Neuronal stem cell (in vitro differentiated cells): ENCODE results near the gene PDXDC1.
"Not testable (repeated sequence)": the region's sequence is repeated elsewhere in the genome, so short reads cannot be mapped to it uniquely, and the experiment has no call there.

Source experiments
- DNase-seq: peaks from one replicate; pipeline ENCODE4 v3.0.0-alpha.2; 2013; ENCODE audit warnings: low spot score
- H2AFZ ChIP-seq: one replicate; pipeline ENCODE4 v1.6.1; 2013; ENCODE audit warnings: mild to moderate bottlenecking, low read length, inconsistent platforms
- H2AK5ac ChIP-seq: 2 replicates; pipeline ENCODE4 v1.6.1; 2013; ENCODE audit warnings: low read depth, mild to moderate bottlenecking, inconsistent platforms, low read length, moderate library complexity, mixed read lengths
- H2BK120ac ChIP-seq: 2 replicates; pipeline ENCODE4 v1.6.1; 2013; ENCODE audit warnings: low read depth, mild to moderate bottlenecking, inconsistent platforms, low read length, moderate library complexity, mixed read lengths
- H2BK12ac ChIP-seq: one replicate; pipeline ENCODE4 v1.6.1; 2013; ENCODE audit warnings: low read length, inconsistent platforms
- H2BK15ac ChIP-seq: 2 replicates; pipeline ENCODE4 v1.6.1; 2013; ENCODE audit warnings: mild to moderate bottlenecking, low read length, inconsistent platforms, mixed read lengths
- H2BK5ac ChIP-seq: one replicate; pipeline ENCODE4 v1.6.1; 2013; ENCODE audit warnings: inconsistent platforms, mild to moderate bottlenecking, low read length, moderate library complexity
- H3K14ac ChIP-seq: one replicate; pipeline ENCODE4 v1.6.1; 2013; ENCODE audit warnings: low read length, inconsistent platforms
- H3K18ac ChIP-seq: 2 replicates; pipeline ENCODE4 v1.6.1; 2013; ENCODE audit warnings: low read length, inconsistent platforms
- H3K23ac ChIP-seq: 2 replicates; pipeline ENCODE4 v1.6.1; 2013; ENCODE audit warnings: low read depth, mild to moderate bottlenecking, mixed read lengths, low read length, inconsistent platforms; ENCODE audit not compliant: poor library complexity
- H3K27ac ChIP-seq: replicated peaks from 3 replicates; pipeline ENCODE4 v1.5.1; 2013; ENCODE audit warnings: low read length, inconsistent platforms
- H3K27me3 ChIP-seq, 3 experiments: 2 replicates each; pipeline ENCODE4 v1.6.1; 2013; ENCODE audit warnings: low read length in 3 of 3, mild to moderate bottlenecking in 2 of 3, inconsistent platforms in 1 of 3, low read depth in 1 of 3, mixed read lengths in 1 of 3, moderate library complexity in 1 of 3; ENCODE audit not compliant: control insufficient read depth in 3 of 3, insufficient read depth in 3 of 3
- H3K36me3 ChIP-seq, 2 donors: replicated peaks in 1 of 2; 2 replicates each; pipeline ENCODE4 v1.6.1; 2013; ENCODE audit warnings: low read length in 2 of 2; ENCODE audit not compliant: control insufficient read depth in 2 of 2, insufficient read depth in 2 of 2
- H3K4ac ChIP-seq: 2 replicates; pipeline ENCODE4 v1.6.1; 2013; ENCODE audit warnings: inconsistent platforms, mild to moderate bottlenecking, low read length, moderate library complexity
- H3K4me1 ChIP-seq, 2 donors: 1 replicate in 1 of 2; 2 replicates in 1 of 2; pipeline ENCODE4 v1.6.1; 2013; ENCODE audit warnings: low read length in 2 of 2, low read depth in 1 of 2; ENCODE audit not compliant: control insufficient read depth in 2 of 2, insufficient read depth in 1 of 2
- H3K4me2 ChIP-seq: one replicate; pipeline ENCODE4 v1.6.1; 2013; ENCODE audit warnings: mild to moderate bottlenecking, low read length, inconsistent platforms; ENCODE audit not compliant: insufficient read depth, poor library complexity, severe bottlenecking
- H3K4me3 ChIP-seq, 2 donors: 2 replicates each; pipeline ENCODE4 v1.5.1; 2013; ENCODE audit warnings: low read length in 2 of 2, mild to moderate bottlenecking in 2 of 2, inconsistent platforms in 1 of 2, moderate library complexity in 1 of 2
- H3K79me1 ChIP-seq: one replicate; pipeline ENCODE4 v1.6.1; 2013; ENCODE audit warnings: low read depth, mild to moderate bottlenecking, inconsistent platforms, low read length, moderate library complexity
- H3K9ac ChIP-seq: one replicate; pipeline ENCODE4 v1.6.1; 2013; ENCODE audit warnings: mild to moderate bottlenecking, low read depth, low read length, inconsistent platforms; ENCODE audit not compliant: poor library complexity
- H3K9me3 ChIP-seq, 2 donors: replicated peaks in 1 of 2; 2 replicates each; pipeline versions ENCODE3 to v1.6.1; 2013; ENCODE audit warnings: low read length in 2 of 2, mild to moderate bottlenecking in 2 of 2, inconsistent platforms in 1 of 2, low read depth in 1 of 2, mixed read lengths in 1 of 2, moderate library complexity in 1 of 2; ENCODE audit not compliant: control insufficient read depth in 2 of 2, insufficient read depth in 1 of 2
- H4K8ac ChIP-seq: one replicate; pipeline ENCODE4 v1.6.1; 2013; ENCODE audit warnings: low read depth, mild to moderate bottlenecking, inconsistent platforms, low read length, moderate library complexity
- H4K91ac ChIP-seq: one replicate; pipeline ENCODE4 v1.6.1; 2013; ENCODE audit warnings: low read length, low read depth, mild to moderate bottlenecking, inconsistent platforms; ENCODE audit not compliant: poor library complexity
- WGBS, 2 donors: extraction: QIAGEN DNeasy Blood & Tissue Kit; methylation state at CpG; one replicate each; pipeline ENCODE4 v1.1.7; 2013; ENCODE audit warnings: missing lambda C conversion rate in 2 of 2, mixed read lengths in 1 of 2; ENCODE audit not compliant: insufficient read length in 2 of 2, insufficient replicate concordance in 1 of 2; ENCODE audit errors: extremely low coverage in 2 of 2; 5-methylcytosine and 5-hydroxymethylcytosine counted together

Gene PDXDC1

GRCh38 chr16:15134752-15135482, 160.1 kb downstream of the PDXDC1 start:
- H2BK120ac ChIP-seq, H3K14ac ChIP-seq, H3K18ac ChIP-seq, H2BK5ac ChIP-seq, H2AFZ ChIP-seq, H3K4ac ChIP-seq, H3K9ac ChIP-seq, H3K36me3 ChIP-seq, H3K23ac ChIP-seq, H3K4me1 ChIP-seq, DNase-seq, H3K27ac ChIP-seq, H3K27me3 ChIP-seq, H3K9me3 ChIP-seq, H2BK15ac ChIP-seq, H4K91ac ChIP-seq, H2BK12ac ChIP-seq, H4K8ac ChIP-seq, H3K4me2 ChIP-seq, H2AK5ac ChIP-seq, H3K4me3 ChIP-seq, H3K79me1 ChIP-seq: not testable (repeated sequence)
- no CpG with 5 or more reads among the region's 33 CpGs for WGBS, 2 donors

- H3K14ac ChIP-seq, H2BK5ac ChIP-seq, H2BK120ac ChIP-seq, H2AK5ac ChIP-seq, H4K8ac ChIP-seq, H3K79me1 ChIP-seq, H2BK12ac ChIP-seq, H4K91ac ChIP-seq, H3K4ac ChIP-seq, H3K9ac ChIP-seq, H2BK15ac ChIP-seq, H3K4me3 ChIP-seq, H3K4me2 ChIP-seq, H3K4me1 ChIP-seq, H3K27ac ChIP-seq, H3K36me3 ChIP-seq, H3K18ac ChIP-seq, H3K27me3 ChIP-seq, DNase-seq, H3K23ac ChIP-seq, H2AFZ ChIP-seq, H3K9me3 ChIP-seq: not testable (repeated sequence)
- WGBS, 2 donors: no CpG with 5 or more reads among the region's 50 CpGs
Observed at GRCh38 chr16:15135483-15136360, 160.9 kb downstream of the PDXDC1 start.

- not testable (repeated sequence) for H2BK15ac ChIP-seq, H2BK120ac ChIP-seq, H2BK12ac ChIP-seq, DNase-seq, H3K4ac ChIP-seq, H3K4me3 ChIP-seq, H3K27me3 ChIP-seq, H3K27ac ChIP-seq, H3K79me1 ChIP-seq, H4K8ac ChIP-seq, H4K91ac ChIP-seq, H3K9ac ChIP-seq, H3K18ac ChIP-seq, H2BK5ac ChIP-seq, H3K9me3 ChIP-seq, H2AFZ ChIP-seq, H3K4me2 ChIP-seq, H3K36me3 ChIP-seq, H3K23ac ChIP-seq, H3K4me1 ChIP-seq, H3K14ac ChIP-seq, H2AK5ac ChIP-seq
- no CpG with 5 or more reads among the region's 15 CpGs for WGBS, 2 donors
Observed at GRCh38 chr16:15137514-15137913, 162.7 kb downstream of the PDXDC1 start.
